T-helper 1 cell (primary cell): ENCODE results near the gene DRGX.

Source experiments
- DNase-seq, 5 donors: peaks; one replicate each; pipeline ENCODE4 v3.0.0-alpha.2; 2012 to 2020
- total RNA-seq, 4 donors: gene quantifications; one replicate each; lab custom pipeline; 2026; lab: John Stamatoyannopoulos, UW

DRGX gene
- 0 reads per million in 4 donors for total RNA-seq

- DNase-seq: no peak
Measured at GRCh38 chr10:49395741-49396665, at the start of gene DRGX. TSS of gene DRGX (minus strand) at chr10:49396089. CDS start at chr10:49395440, 649 bp downstream.

- no peak for DNase-seq
Measured at GRCh38 chr10:49444349-49444748, 48.5 kb upstream of the DRGX start.

- DNase-seq: no peak
Measured at GRCh38 chr10:49442863-49443262, 47.0 kb upstream of the DRGX start.

- no peak for DNase-seq
Measured at GRCh38 chr10:49441488-49442476, 45.9 kb upstream of the DRGX start.

- no peak for DNase-seq
Measured at GRCh38 chr10:49435225-49435624, 39.3 kb upstream of the DRGX start.

GRCh38 chr10:49433069-49433468 lies 37.2 kb upstream of the DRGX start:
- DNase-seq: no peak

GRCh38 chr10:49431426-49431825 lies 35.5 kb upstream of the DRGX start:
- DNase-seq: no peak

GRCh38 chr10:49429458-49429857 lies 33.6 kb upstream of the DRGX start:
- DNase-seq: no peak

GRCh38 chr10:49426490-49427360 lies 30.8 kb upstream of the DRGX start:
- DNase-seq: no peak

GRCh38 chr10:49419005-49419404 lies 23.1 kb upstream of the DRGX start:
- no peak for DNase-seq

GRCh38 chr10:49418328-49418727 lies 22.4 kb upstream of the DRGX start:
- no peak for DNase-seq

- DNase-seq: no peak
Measured at GRCh38 chr10:49418053-49418326, 22.1 kb upstream of the DRGX start.

- no peak for DNase-seq
Measured at GRCh38 chr10:49417311-49418052, 21.6 kb upstream of the DRGX start.

- DNase-seq: no peak
Measured at GRCh38 chr10:49415846-49416245, 20.0 kb upstream of the DRGX start.

- DNase-seq: no peak
Measured at GRCh38 chr10:49415109-49415508, 19.2 kb upstream of the DRGX start.

GRCh38 chr10:49414496-49414895 lies 18.6 kb upstream of the DRGX start:
- no peak for DNase-seq

GRCh38 chr10:49412571-49412970 lies 16.7 kb upstream of the DRGX start:
- DNase-seq: no peak

- no peak for DNase-seq
Measured at GRCh38 chr10:49410365-49411074, 14.6 kb upstream of the DRGX start.

- no peak for DNase-seq
Measured at GRCh38 chr10:49409755-49410154, 13.9 kb upstream of the DRGX start.

- no peak for DNase-seq
Measured at GRCh38 chr10:49408519-49409306, 12.8 kb upstream of the DRGX start.
